ENCODE results near the gene IZUMO4.

- TF ChIP-seq CTCF (optimal IDR thresholded peaks at IDR 0.05 in 1 of 3, IDR thresholded peaks at IDR 0.05 in 1 of 3, conservative IDR thresholded peaks at IDR 0.05 in 1 of 3; ENCODE audit: extremely low read depth in 1 of 3, insufficient read depth in 2 of 3, low read length in 3 of 3) (no peak), EZH2 (IDR thresholded peaks at IDR 0.05; ENCODE audit: low read length) (no peak)
These were observed 42.0 kb upstream of the IZUMO4 start for GRCh38 chr19:2054763-2055162.

Measured in keratinocyte (primary cell).